ENCODE measurements around the gene KIF1C.

DNA sequence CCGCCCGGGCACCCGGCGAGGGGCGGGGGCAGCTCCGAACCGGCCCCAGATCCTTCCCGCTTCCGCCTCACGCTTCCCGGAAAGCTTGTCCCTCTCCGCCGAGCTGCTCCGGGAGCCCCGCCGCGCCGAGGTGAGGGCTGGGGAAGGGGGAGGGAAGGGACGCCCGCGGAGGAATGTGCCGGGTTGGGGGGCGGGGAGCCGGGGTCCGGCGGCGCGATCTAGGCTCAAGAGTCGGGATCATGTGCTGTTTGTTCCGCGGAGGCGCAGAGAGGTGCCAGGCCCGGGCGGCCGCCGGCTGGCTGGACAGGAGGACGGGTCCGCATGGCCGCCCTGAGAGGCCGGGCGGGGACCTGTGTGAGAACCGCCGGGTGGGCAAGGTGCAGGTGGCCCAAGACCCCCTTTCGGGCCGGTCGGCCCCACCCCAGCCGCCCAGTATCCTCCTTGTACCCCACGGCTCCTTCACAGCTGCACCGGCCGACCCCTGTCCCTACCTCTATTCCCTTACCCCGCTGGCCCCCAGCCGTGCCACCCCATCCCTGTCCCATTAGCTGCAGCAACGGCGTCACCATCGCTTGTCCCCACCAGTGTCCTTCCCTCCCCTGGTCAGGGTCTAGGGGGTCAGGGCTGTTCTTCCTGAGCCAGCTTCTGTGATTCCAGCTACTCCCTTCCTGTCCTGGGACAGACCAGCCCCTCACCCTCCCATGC is 429 bp downstream of the KIF1C start:
- TF ChIP-seq, protein P1, sequence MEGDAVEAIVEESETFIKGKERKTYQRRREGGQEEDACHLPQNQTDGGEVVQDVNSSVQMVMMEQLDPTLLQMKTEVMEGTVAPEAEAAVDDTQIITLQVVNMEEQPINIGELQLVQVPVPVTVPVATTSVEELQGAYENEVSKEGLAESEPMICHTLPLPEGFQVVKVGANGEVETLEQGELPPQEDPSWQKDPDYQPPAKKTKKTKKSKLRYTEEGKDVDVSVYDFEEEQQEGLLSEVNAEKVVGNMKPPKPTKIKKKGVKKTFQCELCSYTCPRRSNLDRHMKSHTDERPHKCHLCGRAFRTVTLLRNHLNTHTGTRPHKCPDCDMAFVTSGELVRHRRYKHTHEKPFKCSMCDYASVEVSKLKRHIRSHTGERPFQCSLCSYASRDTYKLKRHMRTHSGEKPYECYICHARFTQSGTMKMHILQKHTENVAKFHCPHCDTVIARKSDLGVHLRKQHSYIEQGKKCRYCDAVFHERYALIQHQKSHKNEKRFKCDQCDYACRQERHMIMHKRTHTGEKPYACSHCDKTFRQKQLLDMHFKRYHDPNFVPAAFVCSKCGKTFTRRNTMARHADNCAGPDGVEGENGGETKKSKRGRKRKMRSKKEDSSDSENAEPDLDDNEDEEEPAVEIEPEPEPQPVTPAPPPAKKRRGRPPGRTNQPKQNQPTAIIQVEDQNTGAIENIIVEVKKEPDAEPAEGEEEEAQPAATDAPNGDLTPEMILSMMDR (tag by site-specific recombination; IDR thresholded peaks at IDR 0.05): no peak
- TF ChIP-seq ZNF785 (tag by site-specific recombination; IDR thresholded peaks at IDR 0.05) (no peak), ZNF514 (tag by site-specific recombination; IDR thresholded peaks at IDR 0.05) (no peak)
